ENCODE data around the gene IKZF3.

IKZF3 gene

DNA sequence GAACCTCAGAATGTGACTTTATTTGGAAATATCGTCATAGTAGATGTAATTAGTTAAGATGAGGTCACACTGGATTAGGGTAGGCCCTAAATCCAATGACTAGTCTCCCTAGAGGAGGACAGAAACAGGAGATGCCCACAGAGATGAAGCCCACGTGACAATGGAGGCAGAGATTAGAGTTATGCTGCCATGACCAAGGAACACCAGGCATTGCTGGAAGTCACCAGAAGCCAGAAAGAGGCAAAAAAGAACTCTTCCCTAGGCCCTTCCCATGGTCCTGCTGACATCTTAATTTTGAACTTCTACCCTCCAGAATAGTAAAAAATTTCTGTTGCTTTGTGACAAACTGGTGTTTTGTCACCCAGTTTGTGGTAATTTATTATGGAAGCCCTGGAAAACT is 49.6 kb downstream of the IKZF3 start:
- Histone ChIP-seq H3K9ac (ENCODE audit: low read length) (no peak overlapping the region), H3K9me3 (ENCODE audit: insufficient read depth, low read length) (no peaks in the 10 kb centered on the region), H3K27me3 (ENCODE audit: low read depth, low read length) (no peaks in the 10 kb centered on the region), H2AFZ (ENCODE audit: low read depth, low read length) (no peak overlapping the region), H3K4me2 (ENCODE audit: low read length) (no peak overlapping the region), H3K4me1 (ENCODE audit: low read length) (peaks cover 29% of the 10 kb centered on the region), H4K20me1 (ENCODE audit: insufficient read depth, low read length) (0 out of 2 replicates have a peak, but pooled peaks cover 7% of the 10 kb centered on the region), H3K36me3 (replicated peaks; ENCODE audit: low read depth, low read length) (peaks cover 67% of the 10 kb centered on the region), H3K79me2 (ENCODE audit: low read length) (peaks cover 58% of the 10 kb centered on the region), H3K4me3 (ENCODE audit: low read length) (no peak overlapping the region), H3K27ac (ENCODE audit: low read length) (no peak overlapping the region)
- TF ChIP-seq, protein P1, sequence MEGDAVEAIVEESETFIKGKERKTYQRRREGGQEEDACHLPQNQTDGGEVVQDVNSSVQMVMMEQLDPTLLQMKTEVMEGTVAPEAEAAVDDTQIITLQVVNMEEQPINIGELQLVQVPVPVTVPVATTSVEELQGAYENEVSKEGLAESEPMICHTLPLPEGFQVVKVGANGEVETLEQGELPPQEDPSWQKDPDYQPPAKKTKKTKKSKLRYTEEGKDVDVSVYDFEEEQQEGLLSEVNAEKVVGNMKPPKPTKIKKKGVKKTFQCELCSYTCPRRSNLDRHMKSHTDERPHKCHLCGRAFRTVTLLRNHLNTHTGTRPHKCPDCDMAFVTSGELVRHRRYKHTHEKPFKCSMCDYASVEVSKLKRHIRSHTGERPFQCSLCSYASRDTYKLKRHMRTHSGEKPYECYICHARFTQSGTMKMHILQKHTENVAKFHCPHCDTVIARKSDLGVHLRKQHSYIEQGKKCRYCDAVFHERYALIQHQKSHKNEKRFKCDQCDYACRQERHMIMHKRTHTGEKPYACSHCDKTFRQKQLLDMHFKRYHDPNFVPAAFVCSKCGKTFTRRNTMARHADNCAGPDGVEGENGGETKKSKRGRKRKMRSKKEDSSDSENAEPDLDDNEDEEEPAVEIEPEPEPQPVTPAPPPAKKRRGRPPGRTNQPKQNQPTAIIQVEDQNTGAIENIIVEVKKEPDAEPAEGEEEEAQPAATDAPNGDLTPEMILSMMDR (IDR thresholded peaks at IDR 0.05; ENCODE audit: low read depth, low read length): no peak
- no peak for TF ChIP-seq EZH2phosphoT487 (IDR thresholded peaks at IDR 0.05; ENCODE audit: low read depth)

DNA sequence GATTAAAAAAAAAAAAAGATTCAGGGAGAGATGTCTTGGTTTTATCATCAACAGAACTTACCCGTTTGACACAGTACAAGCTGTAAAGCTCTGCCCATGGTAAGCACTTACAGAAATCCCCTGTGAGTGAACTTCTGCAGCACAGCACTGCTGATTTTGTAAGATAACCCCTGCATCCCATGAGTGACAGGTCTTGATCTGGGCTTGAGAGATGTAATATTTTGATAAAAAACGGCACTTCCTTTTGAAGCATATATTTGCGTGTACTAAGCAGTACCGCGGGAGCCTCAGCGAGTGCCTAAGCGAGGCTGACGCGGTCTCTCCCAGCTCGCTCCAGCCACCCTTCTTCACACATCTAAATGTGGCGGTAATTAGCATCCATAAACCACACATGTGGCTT is 50.5 kb downstream of the IKZF3 start:
- Histone ChIP-seq H3K27ac (ENCODE audit: low read length) (no peak overlapping the region), H3K4me3 (ENCODE audit: low read length) (no peak overlapping the region), H3K9me3 (ENCODE audit: insufficient read depth, low read length) (no peaks in the 10 kb centered on the region), H3K4me1 (ENCODE audit: low read length) (peaks cover 29% of the 10 kb centered on the region), H3K79me2 (ENCODE audit: low read length) (peaks cover 58% of the 10 kb centered on the region), H3K9ac (ENCODE audit: low read length) (no peak overlapping the region), H2AFZ (ENCODE audit: low read depth, low read length) (no peak overlapping the region), H3K4me2 (ENCODE audit: low read length) (no peak overlapping the region), H3K27me3 (ENCODE audit: low read depth, low read length) (no peaks in the 10 kb centered on the region), H4K20me1 (ENCODE audit: insufficient read depth, low read length) (peaks cover 7% of the 10 kb centered on the region; the same call in 1 of the 2 replicates), H3K36me3 (replicated peaks; ENCODE audit: low read depth, low read length) (peaks cover 61% of the 10 kb centered on the region)
- TF ChIP-seq EZH2phosphoT487 (IDR thresholded peaks at IDR 0.05; ENCODE audit: low read depth): no peak
- TF ChIP-seq, protein P1 (IDR thresholded peaks at IDR 0.05; ENCODE audit: low read depth, low read length): no peak

DNA sequence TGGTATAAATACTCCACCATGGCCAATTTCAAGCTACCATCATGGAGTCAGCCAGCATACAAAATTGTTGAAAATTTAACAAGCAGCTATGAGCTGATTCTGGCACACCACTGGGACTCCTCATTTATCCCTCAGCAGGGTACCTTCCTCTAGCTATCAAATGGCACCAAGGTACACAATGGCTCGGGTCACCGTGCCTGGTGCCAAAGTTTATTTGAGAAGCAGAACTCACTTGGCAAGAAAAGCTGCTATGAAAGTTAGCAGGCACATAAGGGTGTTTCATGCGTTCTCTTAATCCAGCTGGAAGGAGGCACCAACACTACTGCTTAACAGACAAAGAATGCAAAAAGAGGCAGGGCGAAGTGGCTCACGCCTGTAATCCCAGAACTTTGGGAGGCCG is 51.6 kb downstream of the IKZF3 start:
- Histone ChIP-seq H4K20me1 (ENCODE audit: insufficient read depth, low read length) (peaks cover 11% of the 10 kb centered on the region; the same call in 1 of the 2 replicates), H3K4me3 (ENCODE audit: low read length) (no peak overlapping the region), H3K9me3 (ENCODE audit: insufficient read depth, low read length) (no peaks in the 10 kb centered on the region), H2AFZ (ENCODE audit: low read depth, low read length) (no peak overlapping the region), H3K9ac (ENCODE audit: low read length) (no peak overlapping the region), H3K4me1 (ENCODE audit: low read length) (peaks cover 32% of the 10 kb centered on the region), H3K79me2 (ENCODE audit: low read length) (peaks cover 59% of the 10 kb centered on the region), H3K4me2 (ENCODE audit: low read length) (no peak overlapping the region), H3K27me3 (ENCODE audit: low read depth, low read length) (no peaks in the 10 kb centered on the region), H3K27ac (ENCODE audit: low read length) (no peak overlapping the region), H3K36me3 (replicated peaks; ENCODE audit: low read depth, low read length) (peaks cover 61% of the 10 kb centered on the region)
- TF ChIP-seq EZH2phosphoT487 (IDR thresholded peaks at IDR 0.05; ENCODE audit: low read depth): no peak
- TF ChIP-seq, protein P1 (IDR thresholded peaks at IDR 0.05; ENCODE audit: low read depth, low read length): no peak

DNA sequence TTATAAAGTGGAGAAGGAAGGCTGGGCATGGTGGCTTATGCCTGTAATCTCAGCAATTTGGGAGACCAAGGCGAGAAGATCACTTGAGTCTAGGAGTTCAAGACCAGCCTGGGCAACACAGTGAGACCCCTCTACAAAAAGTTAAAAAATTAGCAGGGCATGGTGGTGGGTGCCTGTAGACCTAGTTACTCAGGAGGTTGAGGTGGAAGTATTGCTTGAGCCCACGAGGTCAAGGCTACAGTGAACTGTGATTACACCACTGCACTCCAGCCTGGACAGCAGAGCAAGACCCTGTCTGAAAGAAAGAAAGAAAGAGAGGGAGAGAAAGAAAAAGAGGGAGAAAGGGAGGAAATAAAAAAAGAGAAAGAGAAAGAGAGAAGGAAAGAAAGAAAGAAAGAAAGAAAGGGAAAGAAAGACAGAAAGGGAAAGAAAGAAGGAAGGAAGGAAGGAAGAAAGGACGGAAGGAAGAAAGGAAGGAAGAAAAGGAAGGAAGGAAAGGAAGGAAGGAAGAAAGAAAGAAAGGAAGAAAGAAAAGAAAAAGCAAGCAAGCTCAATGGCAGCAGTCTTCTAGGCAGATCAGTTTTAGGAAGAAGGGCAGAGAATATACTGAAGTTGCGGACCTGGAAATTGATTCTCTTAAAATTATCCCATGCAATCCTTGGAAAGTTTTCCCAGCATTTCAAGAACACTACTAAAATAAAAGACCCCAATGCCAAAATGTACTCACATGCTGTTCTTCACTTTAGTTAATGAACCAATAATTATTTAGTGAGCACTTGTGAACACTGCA is 53.0 kb downstream of the IKZF3 start:
- Histone ChIP-seq H3K4me2 (ENCODE audit: low read length) (no peak overlapping the region), H3K36me3 (replicated peaks; ENCODE audit: low read depth, low read length) (peaks cover 63% of the 10 kb centered on the region), H2AFZ (ENCODE audit: low read depth, low read length) (no peak overlapping the region), H3K27me3 (ENCODE audit: low read depth, low read length) (no peaks in the 10 kb centered on the region), H3K9ac (ENCODE audit: low read length) (no peak overlapping the region), H3K4me3 (ENCODE audit: low read length) (no peak overlapping the region), H3K27ac (ENCODE audit: low read length) (no peak overlapping the region), H4K20me1 (ENCODE audit: insufficient read depth, low read length) (peaks cover 11% of the 10 kb centered on the region; the same call in 1 of the 2 replicates), H3K79me2 (ENCODE audit: low read length) (peaks cover 69% of the 10 kb centered on the region), H3K4me1 (ENCODE audit: low read length) (peaks cover 37% of the 10 kb centered on the region), H3K9me3 (ENCODE audit: insufficient read depth, low read length) (no peaks in the 10 kb centered on the region)
- no peak for TF ChIP-seq EZH2phosphoT487 (IDR thresholded peaks at IDR 0.05; ENCODE audit: low read depth)
- TF ChIP-seq, protein P1 (IDR thresholded peaks at IDR 0.05; ENCODE audit: low read depth, low read length): no peak
